ENCODE results near the gene MYBPC3.

Gene MYBPC3

DNA sequence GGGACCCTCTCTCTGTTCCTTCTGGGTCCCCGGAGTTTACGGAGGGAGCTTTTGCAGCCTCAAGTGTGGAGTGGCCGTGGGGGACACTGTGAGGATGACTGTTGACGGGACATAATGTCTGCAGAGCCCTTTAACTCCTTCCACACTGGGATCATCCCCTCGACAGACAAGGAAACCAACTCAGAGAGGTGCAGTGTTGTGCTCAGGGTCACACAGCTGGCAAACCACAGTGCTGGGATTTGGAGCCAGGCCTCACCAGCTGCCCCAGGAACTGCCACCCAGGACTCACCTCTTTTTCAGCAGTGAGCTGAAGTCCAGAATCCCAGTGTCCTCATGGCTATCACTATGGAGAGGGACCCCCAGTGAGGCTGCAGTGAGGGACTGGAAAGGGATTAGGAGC is 5.4 kb downstream of the MYBPC3 start:
- TF ChIP-seq, protein P1, sequence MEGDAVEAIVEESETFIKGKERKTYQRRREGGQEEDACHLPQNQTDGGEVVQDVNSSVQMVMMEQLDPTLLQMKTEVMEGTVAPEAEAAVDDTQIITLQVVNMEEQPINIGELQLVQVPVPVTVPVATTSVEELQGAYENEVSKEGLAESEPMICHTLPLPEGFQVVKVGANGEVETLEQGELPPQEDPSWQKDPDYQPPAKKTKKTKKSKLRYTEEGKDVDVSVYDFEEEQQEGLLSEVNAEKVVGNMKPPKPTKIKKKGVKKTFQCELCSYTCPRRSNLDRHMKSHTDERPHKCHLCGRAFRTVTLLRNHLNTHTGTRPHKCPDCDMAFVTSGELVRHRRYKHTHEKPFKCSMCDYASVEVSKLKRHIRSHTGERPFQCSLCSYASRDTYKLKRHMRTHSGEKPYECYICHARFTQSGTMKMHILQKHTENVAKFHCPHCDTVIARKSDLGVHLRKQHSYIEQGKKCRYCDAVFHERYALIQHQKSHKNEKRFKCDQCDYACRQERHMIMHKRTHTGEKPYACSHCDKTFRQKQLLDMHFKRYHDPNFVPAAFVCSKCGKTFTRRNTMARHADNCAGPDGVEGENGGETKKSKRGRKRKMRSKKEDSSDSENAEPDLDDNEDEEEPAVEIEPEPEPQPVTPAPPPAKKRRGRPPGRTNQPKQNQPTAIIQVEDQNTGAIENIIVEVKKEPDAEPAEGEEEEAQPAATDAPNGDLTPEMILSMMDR (IDR thresholded peaks at IDR 0.05), result no peak
- Mint-ChIP-seq H3K9me3 (no peaks in the 10 kb centered on the region), H3K36me3 (ENCODE audit: low read depth) (no peaks in the 10 kb centered on the region)

DNA sequence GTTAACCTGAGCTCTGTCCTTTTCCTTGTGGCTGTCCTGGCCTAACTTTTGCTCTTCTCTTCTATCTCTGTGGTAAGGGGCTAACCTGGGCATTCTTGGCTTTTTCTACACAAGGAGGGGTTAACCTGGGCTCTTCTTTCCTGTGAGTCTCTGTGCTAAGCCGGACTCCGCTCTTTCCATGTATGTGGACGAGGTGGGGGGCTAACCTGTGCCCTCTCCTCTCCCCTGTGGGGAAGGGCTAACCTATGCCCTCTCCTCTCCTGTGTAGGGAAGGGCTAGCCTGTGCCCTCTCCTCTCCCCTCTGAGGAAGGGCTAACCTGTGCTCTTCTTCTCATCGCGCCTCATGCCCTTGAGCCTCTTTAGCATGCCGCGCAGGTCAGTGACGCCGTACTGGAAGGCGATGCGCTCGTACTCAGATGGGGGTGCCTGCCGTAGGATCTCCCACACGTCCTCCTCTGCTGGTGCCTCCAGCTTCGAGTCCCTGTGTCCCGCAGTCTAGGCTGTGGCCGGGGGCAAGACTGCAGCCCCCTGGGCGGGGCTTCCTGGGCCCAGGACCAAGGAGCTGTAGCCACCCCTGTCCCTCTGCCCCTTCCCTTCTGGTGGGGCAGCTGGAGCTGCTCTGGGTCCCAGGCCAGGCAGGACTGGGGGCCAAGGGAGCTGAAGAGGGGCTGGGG is 6.5 kb downstream of the MYBPC3 start:
- Mint-ChIP-seq H3K36me3 (ENCODE audit: low read depth) (no peaks in the 10 kb centered on the region), H3K27ac (no peak overlapping the region), H3K4me3 (no peak overlapping the region), H3K4me1 (peaks cover 19% of the 10 kb centered on the region), H3K9me3 (no peaks in the 10 kb centered on the region), H3K27me3 (ENCODE audit: low read depth, poor library complexity) (peaks cover 8% of the 10 kb centered on the region)
- TF ChIP-seq, protein P1 (IDR thresholded peaks at IDR 0.05), result no peak
- no peak for DNase-seq

More for the DNA sequence above, 5.4 kb downstream of the MYBPC3 start:
- peaks cover 13% of the 10 kb centered on the region for H3K4me1 Mint-ChIP-seq
- no peak overlapping the region for H3K4me3 Mint-ChIP-seq
- no peak overlapping the region for H3K27ac Mint-ChIP-seq
- no peak for DNase-seq
- peaks cover 12% of the 10 kb centered on the region for H3K27me3 Mint-ChIP-seq (ENCODE audit: low read depth, poor library complexity)

DNA sequence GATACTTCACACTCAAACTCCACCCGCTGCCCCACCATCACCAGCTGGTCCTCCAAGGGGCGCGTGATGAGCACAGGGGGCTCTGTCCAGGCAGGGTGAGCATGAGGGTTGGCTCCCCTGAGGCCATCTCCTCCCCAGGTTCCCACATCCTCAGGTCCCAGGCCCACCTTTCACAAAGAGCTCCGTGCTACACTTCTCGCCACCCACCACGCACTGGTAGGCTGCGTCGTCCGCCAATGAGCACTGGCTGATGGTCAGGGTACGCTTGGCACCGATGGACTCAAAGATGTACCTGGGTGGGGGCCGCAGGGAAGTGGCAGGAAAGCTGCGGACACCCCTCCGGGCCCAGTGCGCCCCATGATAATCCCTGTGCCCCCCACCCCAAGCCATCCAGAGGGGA is 9.6 kb downstream of the MYBPC3 start:
- H3K27me3 Mint-ChIP-seq (ENCODE audit: low read depth, poor library complexity), result peaks cover 12% of the 10 kb centered on the region
- no peak overlapping the region for H3K4me3 Mint-ChIP-seq
- H3K36me3 Mint-ChIP-seq (ENCODE audit: low read depth), result no peaks in the 10 kb centered on the region
- no peaks in the 10 kb centered on the region for H3K9me3 Mint-ChIP-seq
- peaks cover 14% of the 10 kb centered on the region for H3K4me1 Mint-ChIP-seq
- TF ChIP-seq, protein P1 (IDR thresholded peaks at IDR 0.05), result no peak
- H3K27ac Mint-ChIP-seq, result no peak overlapping the region
- no peak for DNase-seq

DNA sequence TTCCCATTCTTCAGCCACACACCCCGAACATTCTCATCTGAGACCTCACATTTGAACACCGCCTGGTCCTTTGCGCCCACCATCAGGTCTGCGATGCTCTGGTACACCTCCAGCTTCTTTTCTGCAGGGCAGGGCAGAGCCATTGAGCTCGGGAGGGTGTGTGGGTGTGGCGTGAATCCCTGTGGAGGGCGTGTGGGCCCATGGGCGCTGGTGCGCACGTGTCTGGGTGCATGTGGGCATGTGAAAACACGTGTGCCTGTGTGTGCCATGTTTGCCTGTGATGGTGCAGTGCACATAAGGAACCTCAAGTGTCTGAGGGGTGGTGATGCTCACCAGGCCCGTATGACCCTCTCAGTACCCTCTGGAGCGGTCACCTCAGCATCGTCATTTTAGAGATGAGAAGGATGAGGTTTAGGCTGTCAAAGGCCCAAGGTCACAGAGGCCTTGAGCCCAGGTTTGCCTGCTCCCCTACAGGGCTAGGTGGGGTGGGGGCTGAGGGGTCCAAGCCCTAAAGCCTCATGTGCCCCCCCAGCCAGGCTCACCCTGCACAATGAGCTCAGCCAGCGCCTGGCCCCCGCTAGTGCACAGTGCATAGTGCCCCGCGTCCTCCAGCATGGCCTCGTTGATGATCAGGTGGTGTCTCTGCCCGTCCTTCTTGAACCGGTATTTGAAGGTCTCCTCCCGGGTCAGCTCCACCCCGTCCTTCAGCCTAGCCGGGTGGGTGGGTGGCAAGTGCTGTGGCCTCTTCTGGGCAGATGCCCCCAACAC is 10.3 kb downstream of the MYBPC3 start:
- H3K36me3 Mint-ChIP-seq (ENCODE audit: low read depth), result no peaks in the 10 kb centered on the region
- DNase-seq, result no peak
- H3K27me3 Mint-ChIP-seq (ENCODE audit: low read depth, poor library complexity), result peaks cover 12% of the 10 kb centered on the region
- peaks cover 14% of the 10 kb centered on the region for H3K4me1 Mint-ChIP-seq
- H3K4me3 Mint-ChIP-seq, result no peak overlapping the region
- H3K9me3 Mint-ChIP-seq, result no peaks in the 10 kb centered on the region
- no peak overlapping the region for H3K27ac Mint-ChIP-seq
- TF ChIP-seq, protein P1 (IDR thresholded peaks at IDR 0.05), result no peak

DNA sequence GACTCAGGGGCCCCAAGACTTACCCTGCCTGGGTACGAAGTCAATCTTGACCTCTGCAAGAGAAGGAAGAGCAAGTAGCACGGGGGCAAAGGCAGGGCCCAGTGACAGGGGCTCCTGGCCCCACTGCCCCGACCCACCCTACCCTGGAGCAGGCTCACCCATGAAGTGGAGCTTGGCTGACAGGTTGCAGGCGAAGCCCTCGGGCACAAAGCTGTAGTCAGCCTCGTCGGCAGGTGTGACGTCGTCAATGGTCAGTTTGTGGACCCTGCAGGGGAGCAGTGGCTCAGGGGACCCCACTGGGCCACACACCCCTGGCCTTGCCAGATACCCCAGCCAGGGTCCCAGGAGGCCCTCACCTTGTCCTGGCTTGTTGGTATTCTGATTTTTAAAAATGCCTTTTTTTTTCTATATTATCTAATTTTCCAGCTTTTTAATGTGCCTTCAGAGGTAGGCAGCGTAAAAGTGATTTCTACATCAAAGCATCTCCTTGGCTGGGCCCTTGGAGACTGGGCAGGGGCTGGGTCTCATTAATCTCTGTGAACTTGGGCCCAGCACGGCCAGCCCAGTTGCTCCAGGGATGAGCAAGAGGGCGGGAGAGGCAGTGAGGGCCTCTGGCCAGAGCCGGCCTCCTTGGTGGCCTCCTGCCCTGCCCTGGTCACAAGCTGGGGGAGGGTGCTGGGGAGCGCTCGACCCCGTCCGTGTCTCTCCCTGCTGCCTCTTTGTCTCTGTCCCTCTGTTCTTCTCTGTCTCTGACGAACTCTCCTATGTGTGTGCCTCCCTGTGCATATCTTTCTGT is 11.3 kb downstream of the MYBPC3 start:
- Mint-ChIP-seq H3K27me3 (ENCODE audit: low read depth, poor library complexity) (peaks cover 12% of the 10 kb centered on the region), H3K27ac (peak overlapping the region; percentile 5)

More for the DNA sequence above, 11.3 kb downstream of the MYBPC3 start:
- H3K9me3 Mint-ChIP-seq, result no peaks in the 10 kb centered on the region
- DNase-seq, result no peak
- H3K4me1 Mint-ChIP-seq, result peaks cover 14% of the 10 kb centered on the region
- TF ChIP-seq, protein P1 (IDR thresholded peaks at IDR 0.05), result no peak
- no peaks in the 10 kb centered on the region for H3K36me3 Mint-ChIP-seq (ENCODE audit: low read depth)
- no peak overlapping the region for H3K4me3 Mint-ChIP-seq

Data from nephron progenitor cell (in vitro differentiated cells).